GM23338 (cell line): ENCODE results near the gene MRGPRF. TPM values are rescaled to one million over a fixed set of nuclear protein-coding genes. Genes with fewer than 3 reads are reported as not detected.

Experiments
- ATAC-seq: fragments of 200-7000 bp; cut with Tn5 transposase; 3 replicates; pipeline ENCODE4 v1.9.1; 2020
- DNase-seq: peaks from one replicate; pipeline ENCODE4 v3.0.0-alpha.2; 2015; ENCODE audit warnings: low spot score
- H2AFZ ChIP-seq: fragments of 200-600 bp; sonication (generic); 2 replicates; pipeline ENCODE4 v1.8.0; 2016; ENCODE audit warnings: antibody characterized with exemption, mild to moderate bottlenecking, moderate library complexity
- H3F3A ChIP-seq: fragments of 200-600 bp; sonication (generic); replicated peaks from 2 replicates; pipeline ENCODE4 v1.8.0; 2017; ENCODE audit warnings: antibody characterized with exemption, mixed run types, low read depth
- H3K27ac ChIP-seq: fragments of 200-600 bp; sonication (generic); 2 replicates; pipeline ENCODE4 v1.6.1; 2016; ENCODE audit warnings: low read depth
- H3K27me3 ChIP-seq: fragments of 200-600 bp; sonication (generic); 2 replicates; pipeline ENCODE4 v1.8.0; 2016; ENCODE audit warnings: mild to moderate bottlenecking, mixed run types, moderate library complexity; ENCODE audit not compliant: insufficient read depth
- H3K36me3 ChIP-seq: fragments of 200-600 bp; sonication (generic); 2 replicates; pipeline ENCODE4 v1.8.0; 2016; ENCODE audit warnings: mild to moderate bottlenecking; ENCODE audit not compliant: insufficient read depth
- H3K4me1 ChIP-seq: fragments of 200-600 bp; sonication (generic); 2 replicates; pipeline ENCODE4 v1.8.0; 2016; ENCODE audit warnings: mild to moderate bottlenecking, moderate library complexity; ENCODE audit not compliant: insufficient read depth
- H3K4me2 ChIP-seq: fragments of 200-600 bp; sonication (generic); 2 replicates; pipeline ENCODE4 v1.7.1; 2017; ENCODE audit warnings: mixed run types
- H3K4me3 ChIP-seq: fragments of 200-600 bp; sonication (generic); 2 replicates; pipeline ENCODE4 v1.6.1; 2016; ENCODE audit warnings: mixed run types
- H3K79me2 ChIP-seq: fragments of 200-600 bp; sonication (generic); replicated peaks from 2 replicates; pipeline ENCODE4 v1.8.0; 2017; ENCODE audit warnings: mild to moderate bottlenecking; ENCODE audit not compliant: insufficient read depth
- H3K9me2 ChIP-seq: fragments of 200-600 bp; sonication (generic); 2 replicates; pipeline ENCODE4 v1.8.0; 2017; ENCODE audit not compliant: insufficient read depth
- H4K20me1 ChIP-seq: fragments of 200-600 bp; sonication (generic); replicated peaks from 2 replicates; pipeline ENCODE4 v1.8.0; 2017; ENCODE audit warnings: mild to moderate bottlenecking; ENCODE audit not compliant: insufficient read depth
- H3K27ac Mint-ChIP-seq: 2 replicates; pipeline ENCODE4 v1.8.0; 2020; ENCODE audit warnings: inconsistent platforms, mild to moderate bottlenecking, moderate library complexity, mixed read lengths
- H3K27me3 Mint-ChIP-seq: 3 replicates; pipeline ENCODE4 v1.8.0; 2022; ENCODE audit warnings: low read depth, mild to moderate bottlenecking, moderate library complexity, mixed read lengths, inconsistent platforms; ENCODE audit not compliant: insufficient read depth, poor library complexity
- H3K36me3 Mint-ChIP-seq: 3 replicates; pipeline ENCODE4 v1.8.0; 2021; ENCODE audit warnings: low read depth, mild to moderate bottlenecking, inconsistent platforms, moderate library complexity, mixed read lengths
- H3K4me1 Mint-ChIP-seq: 3 replicates; pipeline ENCODE4 v1.8.0; 2020; ENCODE audit warnings: mild to moderate bottlenecking, inconsistent platforms, mixed read lengths
- H3K4me3 Mint-ChIP-seq: 3 replicates; pipeline ENCODE4 v1.8.0; 2021; ENCODE audit warnings: moderate library complexity, mild to moderate bottlenecking, inconsistent platforms, mixed read lengths
- H3K9me3 Mint-ChIP-seq: 3 replicates; pipeline ENCODE4 v1.8.0; 2020; ENCODE audit warnings: moderate library complexity, mild to moderate bottlenecking, inconsistent platforms, mixed read lengths
- CREB1 ChIP-seq: fragments of 250-450 bp; sonication (Bioruptor Pico); IDR thresholded peaks from 2 replicates; pipeline ENCODE4 v1.5.0; 2020; ENCODE audit warnings: low read depth, mild to moderate bottlenecking, moderate library complexity
- CTCF ChIP-seq, 2 experiments: fragments of 200-600 bp in 1 of 2; sonication (generic) in 1 of 2; conservative IDR thresholded peaks; 2 replicates each; pipeline versions ENCODE4 v1.5.1 to v1.6.1; 2016 to 2017; ENCODE audit warnings: antibody characterized with exemption in 2 of 2, low read depth in 2 of 2, mild to moderate bottlenecking in 2 of 2, moderate library complexity in 1 of 2
- ETS1 ChIP-seq: IDR thresholded peaks from 2 replicates; pipeline ENCODE4 v1.6.1; 2016; ENCODE audit warnings: antibody characterized with exemption
- EZH2 ChIP-seq: fragments of 200-600 bp; sonication (generic); IDR thresholded peaks from one replicate; pipeline ENCODE4 v1.8.0; 2017; ENCODE audit warnings: antibody characterized with exemption, mild to moderate bottlenecking, low read depth; ENCODE audit not compliant: unreplicated experiment
- EZH2phosphoT487 ChIP-seq: fragments of 200-600 bp; sonication (generic); IDR thresholded peaks from one replicate; pipeline ENCODE4 v1.8.1; 2018; ENCODE audit warnings: antibody characterized with exemption; ENCODE audit not compliant: unreplicated experiment
- JUNB ChIP-seq: IDR thresholded peaks from one replicate; pipeline ENCODE4 v1.6.1; 2016; ENCODE audit warnings: antibody characterized with exemption; ENCODE audit not compliant: unreplicated experiment
- NANOG ChIP-seq: IDR thresholded peaks from 2 replicates; pipeline ENCODE4 v1.6.1; 2016; ENCODE audit warnings: antibody characterized with exemption, borderline replicate concordance
- POLR2AphosphoS5 ChIP-seq: IDR thresholded peaks from 2 replicates; pipeline ENCODE4 v1.6.1; 2016; ENCODE audit warnings: antibody characterized with exemption, low read depth
- REST ChIP-seq: IDR thresholded peaks from one replicate; pipeline ENCODE4 v1.6.1; 2018; ENCODE audit warnings: antibody characterized with exemption; ENCODE audit not compliant: unreplicated experiment
- STAT1 ChIP-seq: IDR thresholded peaks from one replicate; pipeline ENCODE4 v1.6.1; 2016; ENCODE audit warnings: antibody characterized with exemption; ENCODE audit not compliant: unreplicated experiment
- ZNF114 ChIP-seq: fragments of 250-450 bp; sonication (Bioruptor Pico); IDR thresholded peaks from 2 replicates; pipeline ENCODE4 v1.5.0; 2020; ENCODE audit warnings: mild to moderate bottlenecking, moderate library complexity
- ZNF331 ChIP-seq: fragments of 250-450 bp; sonication (Bioruptor Pico); IDR thresholded peaks from 2 replicates; pipeline ENCODE4 v1.5.0; 2020; ENCODE audit warnings: low read depth, mild to moderate bottlenecking, moderate library complexity
- ZNF462 ChIP-seq: fragments of 250-450 bp; sonication (Bioruptor Pico); IDR thresholded peaks from 2 replicates; pipeline ENCODE4 v1.5.0; 2020; ENCODE audit warnings: mild to moderate bottlenecking, moderate library complexity
- polyA plus RNA-seq: library from polyadenylated mRNA; unstranded; fragments of >200 nt; fragmentation: Nextera tagmentation; extraction: Ambion mirVana; gene quantifications from 2 replicates; pipeline ENCODE4 v1.2.1, GENCODE V29; 2016
- total RNA-seq: library from RNA; depleted of rRNA; stranded (reverse); fragments of >200 nt; shearing (Covaris generic); gene quantifications from 2 replicates; pipeline ENCODE4 v1.2.3, GENCODE V29; 2014

MRGPRF gene
- total and polyA plus RNA-seq, 2 experiments from 2014 or later: 3.3 to 9.0 TPM

GRCh38 chr11:69040051-69040450 lies 27.0 kb upstream of the MRGPRF start:
- Histone ChIP-seq H3K27ac (no peak overlapping the region), H3K4me1 (peaks cover 7% of the 10 kb centered on the region; the same call in 1 of the 2 replicates), H3K27me3 (no peaks in the 10 kb centered on the region), H2AFZ (no peak overlapping the region), H3K4me2 (no peak overlapping the region), H3F3A (no peaks in the 10 kb centered on the region), H3K4me3 (no peak overlapping the region), H3K36me3 (no peaks in the 10 kb centered on the region), H4K20me1 (no peaks in the 10 kb centered on the region), H3K9me2 (peaks cover 8% of the 10 kb centered on the region; the same call in 1 of the 2 replicates), H3K79me2 (no peaks in the 10 kb centered on the region)
- H3K27ac Mint-ChIP-seq: no peak overlapping the region
- H3K4me1 Mint-ChIP-seq: peaks cover 27% of the 10 kb centered on the region
- ATAC-seq (no peak), DNase-seq (no peak)
- H3K9me3 Mint-ChIP-seq: no peaks in the 10 kb centered on the region
- TF ChIP-seq ZNF462 (CRISPR knock-in tag): no peak
- TF ChIP-seq ZNF114 (CRISPR knock-in tag): no peak
- TF ChIP-seq JUNB: no peak
- no peak for TF ChIP-seq ETS1
- no peak for TF ChIP-seq CTCF (conservative IDR thresholded peaks at IDR 0.05; ENCODE audit: low read depth in 2 of 2)
- no peak for TF ChIP-seq EZH2phosphoT487
- TF ChIP-seq REST: no peak
- TF ChIP-seq EZH2: no peak
- TF ChIP-seq POLR2AphosphoS5: no peak
- TF ChIP-seq STAT1: no peak
- no peak for TF ChIP-seq NANOG
- TF ChIP-seq CREB1 (CRISPR knock-in tag): no peak
- TF ChIP-seq ZNF331 (CRISPR knock-in tag): no peak
- no peak overlapping the region for H3K4me3 Mint-ChIP-seq
- no peaks in the 10 kb centered on the region for H3K27me3 Mint-ChIP-seq
- no peaks in the 10 kb centered on the region for H3K36me3 Mint-ChIP-seq
